Measurements from ENCODE around the gene PXMP4. TPM values are rescaled to one million over a fixed set of nuclear protein-coding genes. Genes with fewer than 3 reads are reported as not detected.

Gene PXMP4
- total and polyA plus RNA-seq, 8 donors, result 11.6 to 47.5 (median 15.1) TPM

- Histone ChIP-seq H3K27me3 (no peaks in the 10 kb centered on the region), H3K4me1 (peaks cover 0 to 2% of the 10 kb centered on the region in 2 donors), H3K4me3 (no peak overlapping the region), H3K9me3 (no peaks in the 10 kb centered on the region), H3K36me3 (no peaks in the 10 kb centered on the region), H3K27ac (peak overlapping the region in 1 of 2 donors; percentile 13)
- TF ChIP-seq CTCF (IDR thresholded peaks at IDR 0.05), result no peak
- peak in 1 of 4 donors; percentile 31 for DNase-seq
- ATAC-seq, result peak; percentile 31
- intact Hi-C loops (cut with DNase I), result no loop called here
Measured at GRCh38 chr20:33694639-33695012, 25.5 kb downstream of the PXMP4 start.

- Histone ChIP-seq H3K4me3 (no peak overlapping the region), H3K36me3 (no peaks in the 10 kb centered on the region), H3K9me3 (no peaks in the 10 kb centered on the region), H3K27ac (peak overlapping the region in 1 of 2 donors; percentile 13), H3K4me1 (peaks cover 0 to 2% of the 10 kb centered on the region in 2 donors), H3K27me3 (no peaks in the 10 kb centered on the region)
- TF ChIP-seq CTCF (IDR thresholded peaks at IDR 0.05), result no peak
- peak in 2 of 4 donors; percentile 65 to 66 for DNase-seq
- intact Hi-C loops (cut with DNase I), result no loop called here
- ATAC-seq, result peak; percentile 85
Measured at GRCh38 chr20:33693741-33694638, 26.1 kb downstream of the PXMP4 start.

GRCh38 chr20:33693289-33693688 is 26.8 kb downstream of the PXMP4 start:
- Histone ChIP-seq H3K27ac (no peak overlapping the region), H3K4me3 (no peak overlapping the region), H3K9me3 (no peaks in the 10 kb centered on the region), H3K27me3 (no peaks in the 10 kb centered on the region), H3K36me3 (no peaks in the 10 kb centered on the region), H3K4me1 (peaks cover 0 to 2% of the 10 kb centered on the region in 2 donors)
- intact Hi-C loops (cut with DNase I), result no loop called here
- no peak for TF ChIP-seq CTCF (IDR thresholded peaks at IDR 0.05)
- DNase-seq (peak in 1 of 4 donors; percentile 25), ATAC-seq (no peak)

GRCh38 chr20:33689973-33690372 is 30.1 kb downstream of the PXMP4 start:
- Histone ChIP-seq H3K27ac (no peak overlapping the region), H3K36me3 (no peaks in the 10 kb centered on the region), H3K27me3 (no peaks in the 10 kb centered on the region), H3K9me3 (no peaks in the 10 kb centered on the region), H3K4me1 (peaks cover 8 to 22% of the 10 kb centered on the region in 2 donors), H3K4me3 (no peak overlapping the region)
- intact Hi-C loops (cut with DNase I), result no loop called here
- no peak for ATAC-seq
- no peak for DNase-seq
- no peak for TF ChIP-seq CTCF (IDR thresholded peaks at IDR 0.05)

- no peak overlapping the region for H3K27ac ChIP-seq
- H3K36me3 ChIP-seq, result no peaks in the 10 kb centered on the region
- ATAC-seq, result no peak
Measured at GRCh38 chr20:33689493-33689892, 30.6 kb downstream of the PXMP4 start.

More at GRCh38 chr20:33689493-33689892, 30.6 kb downstream of the PXMP4 start:
- intact Hi-C loops (cut with DNase I), result no loop called here
- Histone ChIP-seq H3K9me3 (no peaks in the 10 kb centered on the region), H3K27me3 (no peaks in the 10 kb centered on the region), H3K4me1 (peaks cover 13 to 27% of the 10 kb centered on the region in 2 donors), H3K4me3 (no peak overlapping the region)
- DNase-seq, result no peak
- no peak for TF ChIP-seq CTCF (IDR thresholded peaks at IDR 0.05)

All from left lung (tissue), 10 donors.